HUDEP-2 (cell line): Measurements from ENCODE around the gene SGSH.

Experiments
- DNase-seq, 76 experiments: peaks; one replicate each; lab custom pipeline; 2025; ENCODE audit not compliant: unreplicated experiment in 76 of 76; lab: John Stamatoyannopoulos, UW

SGSH gene

GRCh38 chr17:80163336-80163735, 56.8 kb downstream of the SGSH start:
- DNase-seq, result peak in 44 of 76 experiments; percentile 9 to 71 (median 31)

- DNase-seq, result peak in 72 of 76 experiments; percentile 19 to 87 (median 67)
Measured at GRCh38 chr17:80160536-80160935, 59.6 kb downstream of the SGSH start.
